Adipose tissue (tissue), 3 donors: ENCODE results near the gene LZIC. TPM values are rescaled to one million over a fixed set of nuclear protein-coding genes. Genes with fewer than 3 reads are reported as not detected.

ENCODE experiments used
- H3K27ac ChIP-seq: one replicate; pipeline ENCODE4 v1.5.1; 2013; ENCODE audit warnings: low read depth, low read length
- WGBS, 3 donors: extraction: QIAGEN DNeasy Blood & Tissue Kit; methylation state at CpG; one replicate each; pipeline ENCODE4 v1.1.7; 2013; 5-methylcytosine and 5-hydroxymethylcytosine counted together
- polyA plus RNA-seq, 3 donors: library from polyadenylated mRNA; stranded (reverse); fragments of 200-250 nt; gene quantifications; one replicate each; pipeline ENCODE4 v1.2.3, GENCODE V29; 2013
- donor health status: healthy with polysubstance abuse.
- donor health status: Bipolar disorder and iron deficiency.
- donor health status: healthy.

LZIC gene
- polyA plus RNA-seq, 3 donors, result 9.3 to 31.8 (median 14.1) TPM

DNA sequence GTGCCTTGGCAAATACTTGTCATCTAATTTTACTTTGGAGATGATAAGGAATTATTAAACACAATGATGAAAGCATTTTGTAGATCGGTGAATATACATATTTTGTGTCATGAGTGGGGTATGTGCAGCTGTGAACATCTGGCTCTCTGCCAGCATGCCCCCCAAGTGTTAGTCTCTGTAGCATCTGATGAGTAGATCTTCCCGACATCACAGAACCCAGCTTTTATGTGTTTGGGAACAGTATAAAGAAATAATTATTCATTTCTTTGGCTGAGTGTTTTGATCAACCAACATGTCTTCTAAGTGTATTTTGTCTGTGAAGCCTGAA, 28.6 kb downstream of the LZIC start:
- H3K27ac ChIP-seq, result no peak overlapping the region
- 46 to 84% (median 79%) methylated on average over 2 of the region's 2 CpGs for WGBS, 3 donors

DNA sequence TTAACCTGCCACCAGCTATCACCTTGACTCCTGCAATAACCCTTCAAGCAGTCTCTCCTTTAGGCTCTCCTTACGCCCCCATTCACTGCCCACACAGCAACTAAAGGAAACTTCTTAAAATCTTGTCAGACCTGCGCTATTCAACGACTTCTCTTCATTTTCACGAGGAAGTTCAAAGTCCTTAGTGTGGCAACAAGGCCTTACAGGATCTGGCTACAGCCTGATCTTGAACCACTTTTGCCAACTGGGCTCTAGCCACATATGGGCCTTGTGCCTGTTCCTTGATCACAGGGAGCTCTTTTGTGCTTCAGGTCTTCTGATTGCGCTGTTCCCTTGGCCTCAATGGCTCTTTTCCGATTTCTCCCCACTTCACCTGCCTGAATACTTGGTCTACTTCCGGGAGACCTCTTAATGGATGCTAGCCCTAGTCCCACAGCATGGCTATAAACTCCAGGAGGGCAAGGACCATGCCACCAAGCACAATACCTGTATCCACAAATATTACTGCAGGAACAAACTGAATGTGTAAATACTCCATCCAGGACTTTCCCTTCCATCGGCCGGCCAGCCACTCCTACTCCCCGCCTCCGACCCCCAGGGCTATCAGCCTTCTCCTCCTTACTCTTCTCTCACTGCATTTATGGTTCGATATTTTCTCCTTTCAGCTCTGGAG, 30.8 kb downstream of the LZIC start:
- no peak overlapping the region for H3K27ac ChIP-seq
- WGBS, 3 donors, result 79 to 84% (median 82%) methylated on average over 12 of the region's 12 CpGs

DNA sequence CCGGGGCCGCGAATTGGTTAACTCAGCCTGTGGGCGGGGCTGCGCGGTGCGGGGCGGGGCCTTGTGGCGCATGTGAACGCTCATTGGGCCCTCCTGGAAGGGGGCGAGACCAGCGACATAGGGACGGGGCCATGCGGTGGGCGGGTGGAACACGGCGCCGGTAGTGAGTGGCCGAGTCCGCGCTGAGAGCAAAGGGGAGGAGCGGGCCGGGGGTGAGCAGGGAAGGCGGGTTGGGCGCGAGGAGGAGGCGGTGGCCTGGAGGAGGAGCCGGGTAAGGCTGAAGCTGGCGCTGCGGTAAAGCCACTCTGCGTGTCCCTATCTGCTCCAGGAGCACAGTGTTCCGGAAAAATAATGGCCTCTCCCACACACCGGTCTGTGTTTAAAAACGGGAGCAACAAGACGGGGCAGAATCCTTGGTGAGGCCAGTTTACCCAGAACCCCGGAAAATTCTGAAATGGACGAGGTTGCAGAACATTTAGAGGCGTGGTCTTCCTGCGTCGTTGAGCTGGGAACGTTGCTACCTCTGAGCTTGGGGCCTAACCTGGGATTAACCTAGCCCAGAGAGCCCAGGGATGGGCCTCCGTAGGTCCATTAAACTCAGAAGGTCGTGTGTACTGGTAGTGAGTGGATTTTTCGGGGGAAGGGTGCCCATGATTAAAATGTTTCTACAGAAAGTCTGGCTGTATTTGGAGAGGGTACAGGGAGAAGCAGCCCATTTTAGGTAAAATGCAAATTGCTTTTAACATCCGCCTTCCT, 32.6 kb downstream of the LZIC start:
- WGBS, 3 donors, result 0 to 1% (median 0%) methylated on average over 40 to 45 of the region's 45 CpGs

DNA sequence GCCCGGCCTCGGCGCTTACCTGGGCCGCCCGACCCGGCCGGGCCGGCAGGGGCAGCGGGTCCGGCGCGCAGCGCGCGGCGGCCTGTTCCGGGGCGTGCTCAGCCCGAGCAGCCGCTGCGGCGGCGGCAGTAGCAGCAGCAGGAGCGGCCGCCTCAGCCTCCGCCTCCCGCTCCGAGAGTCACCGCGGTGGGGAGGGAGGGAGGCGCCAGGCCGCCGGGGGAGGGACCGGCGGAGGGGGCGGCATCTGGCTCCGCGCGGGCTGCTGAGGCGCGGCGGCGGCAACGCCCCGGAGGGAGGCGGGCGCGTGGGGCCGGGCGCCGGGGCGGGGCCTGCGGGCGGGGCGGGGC, 33.1 kb downstream of the LZIC start, which contains the start of gene CTNNBIP1:
TSS of gene CTNNBIP1 (minus strand) at position 194 of the 347 bp plus-strand sequence. CDS start 38,205 bp downstream, outside the sequence.
- H3K27ac ChIP-seq, result peak within 1 kb of the TSS; percentile 72
- 0 to 1% (median 0%) methylated on average over 8 to 54 of the region's 55 CpGs for WGBS, 3 donors

More for the DNA sequence above, 32.6 kb downstream of the LZIC start:
- H3K27ac ChIP-seq, result peak overlapping the region; percentile 72

DNA sequence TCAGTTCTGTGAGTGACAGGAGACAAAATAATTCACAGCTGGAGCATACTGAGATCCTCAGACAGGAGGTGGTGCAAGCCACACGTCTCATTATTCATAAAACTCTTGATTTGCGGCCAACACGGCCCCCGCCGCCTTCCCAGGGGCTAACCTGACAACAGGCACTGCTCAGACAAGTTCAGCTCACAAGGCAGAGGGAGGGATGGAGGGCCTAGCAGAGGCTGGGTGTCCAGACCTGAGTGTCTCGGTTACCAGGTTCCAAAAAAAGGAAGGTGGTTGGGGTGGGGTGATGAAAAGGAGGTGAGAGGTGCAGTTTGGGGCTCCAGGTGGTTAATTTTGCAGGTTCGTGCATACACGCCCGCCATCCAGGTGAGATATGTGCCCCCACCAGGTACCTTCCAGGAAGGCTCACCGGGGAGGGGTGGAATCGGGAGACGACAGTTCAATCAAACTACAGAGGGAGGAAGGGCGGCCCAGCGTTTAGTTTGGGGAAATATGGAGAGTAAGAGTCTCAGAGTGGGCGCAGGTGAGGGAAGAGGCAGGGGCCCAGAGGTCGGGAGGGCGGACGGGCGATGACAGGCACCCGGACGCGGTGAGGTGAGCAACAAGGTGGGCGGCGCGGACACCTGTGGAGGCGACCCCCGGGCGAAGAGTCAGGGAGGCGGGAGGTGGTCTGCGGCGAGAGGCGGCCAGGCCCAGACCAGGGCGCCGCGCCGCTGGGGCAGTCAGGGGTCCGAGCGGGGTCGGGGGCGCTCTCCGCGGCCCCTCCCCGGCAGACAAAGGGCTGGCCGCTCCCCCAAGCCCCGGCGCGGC, 33.8 kb downstream of the LZIC start:
- WGBS, 3 donors, result 1% methylated on average over 38 to 47 of the region's 47 CpGs
- no peak overlapping the region for H3K27ac ChIP-seq

DNA sequence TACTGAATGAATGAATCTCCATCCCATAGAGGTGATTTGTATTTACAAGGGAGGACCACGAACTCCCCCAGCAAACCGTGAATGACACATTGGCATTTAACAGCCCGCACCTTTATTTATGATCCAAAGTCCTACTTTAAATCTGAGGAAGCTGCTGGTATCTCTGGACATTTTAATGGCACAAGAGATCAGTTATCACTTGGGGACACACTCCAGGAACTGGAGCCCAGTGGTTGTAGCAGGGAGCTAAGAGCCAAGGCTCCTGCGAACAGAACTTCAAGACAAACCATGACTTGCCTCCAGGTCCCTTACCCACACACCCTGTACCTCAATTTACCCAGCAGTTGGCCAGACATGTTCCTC, 34.3 kb downstream of the LZIC start:
- WGBS, 3 donors, result 38 to 68% (median 55%) methylated on average over 4 of the region's 4 CpGs
- H3K27ac ChIP-seq, result no peak overlapping the region

DNA sequence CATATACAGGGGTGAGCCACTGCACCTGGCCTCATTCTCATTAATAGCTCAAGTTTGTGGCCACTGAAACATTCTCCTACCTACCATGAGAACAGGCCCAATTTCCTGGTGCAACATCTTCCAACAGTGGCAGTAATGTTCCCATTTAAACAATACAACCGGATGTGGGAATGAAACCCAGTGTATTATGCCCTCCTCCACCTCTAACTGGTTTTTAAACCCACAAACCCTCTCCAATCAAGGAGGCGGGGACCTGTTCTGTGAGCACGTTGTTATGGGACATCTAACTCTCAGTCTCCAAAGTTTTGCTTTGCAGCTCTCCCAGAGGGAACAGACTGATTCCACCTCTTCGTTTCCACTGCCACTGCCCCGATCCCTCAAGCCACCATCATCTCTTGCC, 35.8 kb downstream of the LZIC start:
- WGBS, 3 donors, result 64 to 72% (median 68%) methylated on average over 5 of the region's 5 CpGs
- no peak overlapping the region for H3K27ac ChIP-seq

DNA sequence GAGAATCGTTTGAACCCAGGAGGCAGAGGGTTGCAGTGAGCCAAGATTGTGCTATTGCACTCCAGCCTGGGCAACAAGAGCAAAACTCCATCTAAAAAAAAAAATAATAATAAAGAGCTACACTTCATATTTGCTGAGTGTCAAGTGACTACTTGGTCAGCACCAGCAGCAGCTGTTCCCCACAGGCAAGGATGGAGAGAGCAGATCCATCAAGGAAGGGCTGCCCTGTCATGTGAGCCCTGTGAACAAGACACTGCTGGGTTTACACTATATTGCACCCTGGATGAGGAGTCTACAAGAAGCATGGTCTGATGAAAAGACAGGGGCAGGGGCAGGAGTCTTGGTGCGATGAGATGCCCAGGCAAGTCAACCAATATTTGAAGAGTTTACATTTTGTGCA, 36.7 kb downstream of the LZIC start:
- H3K27ac ChIP-seq, result no peak overlapping the region
- 92 to 95% (median 95%) methylated on average over 2 of the region's 2 CpGs for WGBS, 3 donors

DNA sequence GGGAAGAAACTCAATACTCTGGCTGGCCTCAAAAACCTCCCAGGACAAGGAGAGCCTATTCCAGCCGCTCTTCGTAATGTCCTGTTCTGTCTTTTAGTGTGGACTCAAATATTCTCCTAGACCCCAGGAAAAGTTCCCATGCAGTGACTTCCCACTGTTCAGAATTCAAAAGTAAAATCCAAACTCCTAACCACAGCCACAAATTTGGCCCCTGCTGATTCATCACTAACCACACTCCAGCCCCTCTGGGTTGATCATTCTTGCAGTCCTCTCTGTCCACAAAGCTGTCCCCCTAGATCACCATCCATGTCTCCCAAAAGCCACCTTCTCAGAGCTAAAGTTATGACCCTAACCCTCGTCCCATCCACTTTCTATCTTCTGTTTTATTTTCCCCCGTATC, 38.2 kb downstream of the LZIC start:
- H3K27ac ChIP-seq, result no peak overlapping the region
- 76 to 81% (median 77%) methylated on average over 4 of the region's 4 CpGs for WGBS, 3 donors

DNA sequence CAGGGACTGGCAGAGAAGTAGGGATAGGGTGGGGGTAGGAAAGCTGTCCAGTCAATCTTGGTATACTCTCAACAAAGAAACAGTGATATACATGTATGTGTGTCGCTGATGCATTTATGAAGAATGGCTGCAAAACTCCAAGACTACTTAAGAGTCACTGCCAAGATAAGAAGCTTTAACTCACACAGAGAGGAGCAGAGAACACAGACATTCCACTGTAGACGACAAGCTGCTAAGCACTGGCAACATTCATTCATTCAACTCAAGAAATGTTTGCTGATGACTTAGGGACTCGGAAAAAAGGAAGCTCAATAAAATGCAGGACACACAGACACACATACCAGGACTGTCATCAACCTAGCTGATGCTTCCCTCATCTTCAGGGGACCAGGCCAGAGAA, 38.6 kb downstream of the LZIC start:
- H3K27ac ChIP-seq, result no peak overlapping the region
- 61 to 81% (median 70%) methylated on average over 3 of the region's 3 CpGs for WGBS, 3 donors

DNA sequence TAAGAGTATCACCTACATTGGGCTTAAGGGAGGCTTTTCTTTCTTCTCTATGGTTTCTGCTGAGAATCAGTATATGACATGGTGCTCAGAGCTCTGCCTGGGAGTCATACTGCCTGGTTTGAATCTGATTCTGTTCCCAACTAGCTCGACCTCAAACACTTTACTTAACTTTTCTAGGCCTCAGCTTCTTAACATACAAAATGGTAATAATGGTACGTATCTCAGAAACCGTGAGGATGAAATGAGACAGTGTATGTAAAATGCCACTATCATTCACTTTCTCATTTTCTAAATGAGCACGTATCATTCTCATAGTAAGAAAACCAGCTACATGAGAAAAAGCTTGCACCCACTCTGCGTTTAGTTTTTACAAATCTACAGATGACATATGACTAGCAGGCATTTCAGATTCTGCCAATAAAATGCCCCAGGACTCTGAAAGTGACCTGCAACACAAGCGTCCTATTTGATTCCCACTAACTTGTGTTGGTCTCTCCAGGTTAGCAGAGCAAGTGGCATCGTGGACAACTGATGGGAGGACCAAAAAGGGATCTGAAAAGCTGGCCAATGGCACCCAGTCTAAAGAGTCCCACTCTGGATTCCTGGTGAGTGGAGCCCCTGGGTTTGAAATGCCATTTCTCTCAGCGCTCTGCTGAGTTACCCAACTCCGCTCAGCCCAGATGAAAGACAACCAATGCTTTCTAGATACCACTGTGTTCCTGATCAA, 39.2 kb downstream of the LZIC start:
- no peak overlapping the region for H3K27ac ChIP-seq
- WGBS, 3 donors, result 87 to 93% (median 88%) methylated on average over 9 of the region's 9 CpGs

DNA sequence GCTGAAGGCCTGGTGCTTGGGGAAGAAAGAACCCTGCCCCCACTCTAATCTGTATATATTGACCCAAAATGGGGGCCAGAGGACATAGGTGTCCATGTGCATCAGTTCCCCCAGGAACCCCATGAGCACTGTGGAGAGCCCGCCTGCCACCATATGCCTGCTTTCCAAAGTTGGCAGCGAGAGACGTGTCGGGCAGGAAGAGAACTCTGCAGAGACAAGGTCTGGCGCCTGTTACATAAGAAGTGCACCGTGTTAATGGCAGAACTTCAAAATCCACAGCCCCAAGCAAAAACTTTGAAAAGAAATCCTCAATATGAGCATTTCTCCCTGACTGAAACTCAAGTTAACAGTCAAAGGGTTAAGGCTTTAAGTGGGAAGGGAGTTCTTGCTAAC, 41.1 kb downstream of the LZIC start:
- 36 to 60% (median 53%) methylated on average over 6 of the region's 6 CpGs for WGBS, 3 donors
- H3K27ac ChIP-seq, result no peak overlapping the region

DNA sequence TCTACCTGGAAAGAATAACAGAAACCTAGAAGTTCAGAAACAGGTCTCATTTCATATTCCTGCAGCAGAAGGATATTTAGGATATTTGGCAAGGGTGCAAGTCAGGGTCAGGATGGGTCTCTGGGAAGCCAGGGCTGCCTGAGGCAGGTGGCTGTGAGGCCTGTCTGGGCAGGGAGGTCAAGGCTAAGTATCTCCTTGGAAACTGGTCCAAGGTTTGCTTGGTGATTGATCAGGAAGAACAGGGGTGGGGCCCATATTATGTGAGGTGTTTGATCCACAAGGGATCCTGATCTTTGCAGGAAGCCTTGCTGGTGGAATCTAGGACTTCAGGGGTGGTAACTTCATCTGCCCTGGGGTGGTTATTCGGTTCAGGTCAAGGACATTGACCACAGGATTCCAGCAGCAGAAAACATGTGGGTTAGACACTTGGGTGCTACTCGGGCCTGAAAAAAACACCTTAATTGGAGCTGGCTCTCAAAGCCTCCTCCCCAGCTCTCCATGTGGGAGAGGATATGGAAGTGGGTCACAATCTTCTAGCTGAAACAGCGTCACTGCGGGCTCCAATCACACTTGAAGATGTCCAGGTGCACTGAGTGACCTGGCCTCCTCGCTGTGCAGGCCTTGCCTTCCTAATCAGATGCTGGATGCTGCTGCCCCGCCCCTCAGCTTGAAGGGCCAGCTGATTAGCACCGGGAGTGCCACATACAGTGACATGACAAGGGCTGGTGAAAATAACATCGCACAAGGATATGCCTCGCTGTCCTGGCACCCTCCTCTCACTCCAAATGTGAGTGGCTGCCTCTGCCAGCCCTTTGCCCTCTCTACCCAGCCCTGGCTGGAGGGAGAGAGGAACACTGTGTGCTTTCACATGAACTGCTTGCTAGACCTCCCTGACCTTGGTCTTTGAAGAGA, 41.8 kb downstream of the LZIC start:
- 31 to 76% (median 71%) methylated on average over 9 of the region's 9 CpGs for WGBS, 3 donors
- no peak overlapping the region for H3K27ac ChIP-seq

DNA sequence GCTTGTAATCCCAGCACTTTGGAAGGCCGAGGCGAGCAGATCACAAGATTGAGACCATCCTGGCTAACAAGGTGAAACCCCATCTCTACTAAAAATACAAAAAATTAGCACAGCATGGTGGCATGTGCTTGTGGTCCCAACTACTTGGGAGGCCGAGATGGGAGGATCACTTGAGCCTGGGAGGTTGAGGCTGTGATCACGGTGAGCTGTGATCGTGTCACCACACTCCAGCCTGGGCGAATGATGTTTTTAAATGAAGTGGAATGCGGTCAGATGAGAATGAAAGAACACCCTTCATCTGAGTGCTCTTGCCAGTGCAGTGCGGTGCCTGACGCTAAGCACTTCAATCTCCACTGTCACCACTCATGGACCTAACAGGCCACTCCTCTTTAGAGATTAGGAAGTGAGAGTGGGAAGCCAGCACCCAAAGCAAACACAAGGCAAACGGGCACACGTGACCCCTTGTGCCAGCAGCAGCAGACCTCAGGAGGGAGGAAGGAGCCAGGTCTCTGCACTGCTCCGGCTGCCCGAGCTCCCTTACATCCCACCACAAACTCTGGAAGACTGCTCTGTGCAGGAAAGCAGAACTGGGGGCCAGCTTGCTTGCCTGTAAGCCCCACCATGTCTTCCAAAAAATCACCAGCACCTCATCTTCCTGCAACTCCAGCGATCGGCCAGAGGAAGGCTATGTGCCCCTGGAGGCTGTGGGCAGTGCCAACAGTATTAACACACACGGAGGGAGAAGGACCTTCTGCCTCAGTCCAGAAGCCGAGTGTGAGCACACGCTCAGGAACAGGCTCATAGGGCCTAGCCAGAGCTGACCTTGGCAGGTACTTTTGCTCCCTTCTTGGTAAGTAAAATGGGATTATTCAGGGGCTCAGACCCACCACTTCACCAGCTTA, 42.8 kb downstream of the LZIC start:
- H3K27ac ChIP-seq, result no peak overlapping the region
- 28 to 53% (median 48%) methylated on average over 18 of the region's 18 CpGs for WGBS, 3 donors

DNA sequence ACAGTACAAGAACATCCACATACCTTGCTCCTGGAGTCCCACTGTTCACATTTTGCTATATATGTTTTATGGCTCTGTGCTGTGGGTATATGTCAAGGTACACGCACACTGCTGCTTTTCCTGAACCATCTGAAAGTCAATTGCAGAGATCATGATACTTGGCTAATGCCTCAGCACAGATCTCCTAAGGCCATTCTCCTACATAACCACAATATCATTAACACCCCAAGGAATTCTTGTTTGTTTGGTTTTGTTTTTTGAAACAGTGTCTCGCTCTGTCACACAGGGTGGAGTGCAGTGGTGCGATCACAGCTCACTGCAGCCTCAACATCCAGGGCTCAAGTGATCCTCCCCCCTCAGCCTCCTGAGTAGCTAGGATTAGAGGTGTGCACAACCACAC, 49.1 kb downstream of the LZIC start:
- H3K27ac ChIP-seq, result no peak overlapping the region
- 78 to 91% (median 84%) methylated on average over 3 of the region's 3 CpGs for WGBS, 3 donors

DNA sequence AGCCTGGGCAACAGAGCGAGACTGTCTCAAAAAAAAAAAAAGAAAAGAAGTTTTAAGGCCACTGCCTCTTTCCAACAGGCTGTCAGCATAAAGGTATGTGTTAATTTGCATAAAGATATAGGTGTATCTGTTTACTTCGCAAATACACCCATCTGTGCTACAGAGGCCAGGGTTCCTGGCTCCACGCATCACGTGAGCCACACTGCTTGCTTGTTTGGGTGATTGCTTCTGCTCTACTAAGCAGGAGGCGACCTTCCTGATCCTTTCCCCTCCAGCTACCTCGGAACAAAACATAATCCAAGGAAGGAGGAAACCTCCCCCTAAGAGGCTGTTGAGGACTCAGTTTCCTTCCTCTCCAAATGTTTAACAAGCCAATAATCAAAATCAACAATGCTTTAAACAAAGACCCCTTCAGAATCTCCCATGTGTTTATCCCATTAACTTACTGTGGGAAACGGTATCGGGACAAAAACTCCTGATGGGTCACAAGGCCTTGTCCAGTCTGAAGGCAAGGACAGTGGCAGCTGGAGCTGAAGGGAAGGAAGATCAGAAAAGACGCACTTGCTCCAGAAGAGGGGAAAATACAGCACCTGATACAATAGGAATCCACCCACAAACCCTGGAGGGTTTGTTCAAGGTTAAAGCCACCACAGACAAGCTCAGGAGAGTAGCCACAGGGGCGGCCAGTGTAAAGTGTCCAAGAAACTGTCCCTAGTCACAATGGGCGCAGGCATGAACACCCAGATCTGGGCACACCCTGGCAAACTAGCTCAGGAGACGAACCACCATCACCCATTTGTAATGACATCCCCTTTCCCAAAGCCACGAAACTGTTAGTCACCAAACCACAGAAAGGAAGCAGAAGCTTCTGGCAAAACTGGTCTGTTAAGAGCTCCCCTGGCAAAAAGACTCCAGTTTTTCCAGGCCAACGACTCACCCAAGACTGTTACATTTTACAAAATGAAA, 50.3 kb downstream of the LZIC start:
- WGBS, 3 donors, result 41 to 45% (median 42%) methylated on average over 14 of the region's 14 CpGs
- H3K27ac ChIP-seq, result no peak overlapping the region
